Activated T-helper 2 cell treated with anti-CD3 and anti-CD28 coated beads, Interferon-gamma antibody, Interleukin-2, Interleukin-4, amounts not matched to agents 10 μg/mL and 5 μg/mL and 100 μg/mL, durations not matched to agents 14 hours and 24 hours and 36 hours (primary cell): ENCODE measurements around the gene NAXE. TPM values are rescaled to one million over a fixed set of nuclear protein-coding genes. Genes with fewer than 3 reads are reported as not detected.
"Not testable (repeated sequence)": the region's sequence is repeated elsewhere in the genome, so short reads cannot be mapped to it uniquely, and the experiment has no call there.

ENCODE experiments used
- DNase-seq: peaks from one replicate; pipeline ENCODE4 v3.0.0; 2021; ENCODE audit warnings: low spot score
- H3K27ac Mint-ChIP-seq: one replicate; pipeline ENCODE4 v1.8.0; 2021; ENCODE audit warnings: mixed read lengths
- H3K27me3 Mint-ChIP-seq: one replicate; pipeline ENCODE4 v1.8.0; 2021; ENCODE audit warnings: low read depth, mixed read lengths
- H3K36me3 Mint-ChIP-seq: one replicate; pipeline ENCODE4 v1.8.0; 2021; ENCODE audit warnings: low read depth, mixed read lengths
- H3K4me1 Mint-ChIP-seq: one replicate; pipeline ENCODE4 v1.8.0; 2021; ENCODE audit warnings: low read depth, mixed read lengths
- H3K4me3 Mint-ChIP-seq: one replicate; pipeline ENCODE4 v1.8.0; 2021; ENCODE audit warnings: low read depth, mild to moderate bottlenecking, moderate library complexity, mixed read lengths
- H3K9me3 Mint-ChIP-seq: one replicate; pipeline ENCODE4 v1.8.0; 2021; ENCODE audit warnings: mixed read lengths
- intact Hi-C: fragments of 100-400 bp; cut with micrococcal nuclease; formaldehyde crosslinking; loops from one replicate; pipeline ENCODE4 v1.15.1; 2023
- total RNA-seq: library from RNA; stranded (reverse); gene quantifications from 2 replicates; pipeline ENCODE4 v1.2.3, GENCODE V29; 2022

Gene NAXE
- total RNA-seq, 1 donor from 2014 or later, result 76.1 TPM

- Mint-ChIP-seq H3K36me3 (peaks cover 5% of the 10 kb centered on the region), H3K27ac (no peak overlapping the region), H3K27me3 (peaks cover 19% of the 10 kb centered on the region), H3K4me3 (no peak overlapping the region), H3K4me1 (peaks cover 24% of the 10 kb centered on the region), H3K9me3 (no peaks in the 10 kb centered on the region)
- DNase-seq, result no peak
- intact Hi-C loops, result loop anchor here (5.0 kb wide), 2 partner anchors 33 to 72 kb away; partner anchors contain the start of gene MEF2D
Observed at GRCh38 chr1:156574039-156574633, 17.4 kb upstream of the NAXE start.

- DNase-seq, result no peak
- Mint-ChIP-seq H3K36me3 (no peaks in the 10 kb centered on the region), H3K4me3 (no peak overlapping the region), H3K9me3 (no peaks in the 10 kb centered on the region), H3K27me3 (peaks cover 19% of the 10 kb centered on the region), H3K27ac (no peak overlapping the region), H3K4me1 (peaks cover 12% of the 10 kb centered on the region)
- intact Hi-C loops, result no loop called here
Observed at GRCh38 chr1:156577550-156577949, 14.0 kb upstream of the NAXE start.

DNA sequence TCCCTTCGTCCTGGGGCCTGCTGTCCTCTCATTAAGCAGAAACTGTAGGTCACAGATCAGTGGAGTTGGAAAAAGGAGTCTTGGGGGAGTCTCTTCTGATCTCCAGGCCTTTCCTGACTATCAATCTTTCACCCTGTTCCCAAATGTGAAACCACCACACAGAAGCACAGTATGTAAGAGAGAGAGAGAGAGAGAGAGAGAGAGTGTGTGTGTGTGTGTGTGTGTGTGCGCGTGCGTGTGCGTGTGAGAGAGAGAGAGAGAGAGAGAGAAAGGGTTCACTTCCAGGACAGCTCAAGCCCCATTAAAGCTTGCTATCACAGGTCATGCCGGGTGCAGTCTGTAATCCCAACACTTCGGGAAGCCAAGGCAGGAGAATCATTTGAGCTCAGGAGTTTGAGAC lies 13.5 kb upstream of the NAXE start:
- DNase-seq, result no peak
- H3K27ac Mint-ChIP-seq, result no peak overlapping the region
- H3K4me3 Mint-ChIP-seq, result no peak overlapping the region
- intact Hi-C loops, result no loop called here
- H3K9me3 Mint-ChIP-seq, result no peaks in the 10 kb centered on the region
- H3K36me3 Mint-ChIP-seq, result no peaks in the 10 kb centered on the region
- H3K4me1 Mint-ChIP-seq, result peaks cover 7% of the 10 kb centered on the region
- peaks cover 15% of the 10 kb centered on the region for H3K27me3 Mint-ChIP-seq

GRCh38 chr1:156579472-156579871 lies 12.1 kb upstream of the NAXE start, which contains the start of gene TTC24:
TTC24 (plus strand) TSS chr1:156579723; CDS start chr1:156581365, 1,642 bp downstream.
- intact Hi-C loops, result no loop called here
- Mint-ChIP-seq H3K36me3 (no peaks in the 10 kb centered on the region), H3K27me3 (peaks cover 6% of the 10 kb centered on the region), H3K4me1 (peaks cover 8% of the 10 kb centered on the region), H3K9me3 (no peaks in the 10 kb centered on the region), H3K27ac (no peak within 1 kb of the TSS), H3K4me3 (no peak within 1 kb of the TSS)
- DNase-seq, result no peak

DNA sequence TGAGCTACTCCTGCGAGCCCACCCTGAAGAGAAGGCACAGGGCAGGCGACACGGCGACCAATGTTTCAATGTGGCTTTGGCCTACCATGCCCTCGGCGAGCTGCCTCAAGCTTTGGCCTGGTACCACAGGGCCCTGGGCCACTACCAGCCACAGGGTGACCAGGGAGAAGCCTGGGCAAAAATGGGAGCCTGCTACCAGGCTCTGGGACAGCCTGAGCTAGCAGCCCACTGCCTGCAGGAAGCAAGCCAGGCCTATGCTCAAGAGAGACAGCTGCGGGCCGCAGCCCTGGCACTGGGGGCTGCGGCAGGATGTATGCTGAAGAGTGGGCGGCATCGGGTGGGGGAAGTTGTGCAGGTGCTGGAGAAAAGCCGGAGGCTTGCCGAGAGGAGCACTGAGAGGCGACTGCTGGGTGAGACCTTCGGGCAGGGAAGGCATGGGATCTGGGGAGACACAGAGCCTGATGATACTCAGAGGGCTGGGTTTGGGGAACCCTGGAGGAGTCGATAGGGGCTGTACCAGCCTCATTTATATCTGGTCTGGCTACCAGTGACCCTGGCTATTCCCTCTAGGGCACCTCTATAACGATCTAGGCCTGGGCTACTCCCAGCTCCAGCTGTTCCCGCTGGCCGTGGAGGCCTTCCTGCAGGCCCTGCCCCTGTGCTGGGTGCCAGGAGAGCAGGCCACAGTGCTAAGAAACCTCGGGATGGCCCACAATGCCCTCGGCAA lies 9.8 kb upstream of the NAXE start:
- Mint-ChIP-seq H3K27me3 (no peaks in the 10 kb centered on the region), H3K4me3 (peak overlapping the region; percentile 73), H3K27ac (peak overlapping the region; percentile 77), H3K4me1 (peaks cover 8% of the 10 kb centered on the region), H3K36me3 (no peaks in the 10 kb centered on the region), H3K9me3 (no peaks in the 10 kb centered on the region)
- intact Hi-C loops, result no loop called here
- DNase-seq, result no peak

GRCh38 chr1:156582388-156583017 lies 9.1 kb upstream of the NAXE start:
- intact Hi-C loops, result no loop called here
- peaks cover 8% of the 10 kb centered on the region for H3K4me1 Mint-ChIP-seq

DNA sequence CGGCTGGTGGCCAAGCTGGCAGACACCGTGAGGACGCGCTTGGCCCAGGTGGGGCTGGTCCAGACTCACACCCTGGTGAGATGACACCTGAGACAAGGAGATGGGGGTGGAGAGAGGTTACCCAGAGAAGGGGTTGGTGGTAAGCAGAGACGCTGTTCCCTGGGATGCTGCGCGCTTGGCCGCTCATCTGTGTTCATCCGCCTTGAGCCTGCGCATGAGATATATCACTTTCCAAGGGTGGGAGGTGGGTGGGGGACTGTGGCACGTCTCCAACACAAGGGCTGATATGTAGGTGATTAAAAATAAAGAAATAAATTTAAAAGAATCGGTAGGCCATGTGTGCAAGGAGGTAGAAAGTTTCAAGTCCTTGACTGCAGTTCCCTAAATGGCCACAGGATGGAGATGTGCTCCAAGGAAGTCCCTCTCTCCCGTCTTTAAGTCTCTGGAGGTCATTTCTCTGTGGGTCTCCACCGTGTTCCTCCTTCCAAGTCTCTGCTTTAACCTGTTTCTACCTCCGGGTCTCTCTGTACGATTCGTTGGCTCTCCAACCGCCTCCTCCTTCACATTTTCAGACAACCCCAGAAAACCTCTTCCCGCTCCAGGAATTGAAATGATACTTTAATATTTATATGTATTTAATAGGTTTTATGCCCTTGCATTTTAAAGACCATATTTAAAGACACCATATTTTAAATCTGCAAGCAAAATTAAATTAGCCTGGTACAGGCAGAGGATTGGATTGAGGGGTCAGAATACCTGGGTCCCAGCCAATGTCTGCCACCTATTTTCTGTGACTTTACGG lies 7.6 kb upstream of the NAXE start:
- no peak overlapping the region for H3K27ac Mint-ChIP-seq
- peak; percentile 50 for DNase-seq
- intact Hi-C loops, result loop anchor here (1.0 to 2.0 kb wide), 2 partner anchors 17 to 24 kb away; partner anchors contain the start of gene GPATCH4
- H3K4me1 Mint-ChIP-seq, result peaks cover 8% of the 10 kb centered on the region
- H3K4me3 Mint-ChIP-seq, result no peak overlapping the region
- H3K27me3 Mint-ChIP-seq, result no peaks in the 10 kb centered on the region
- H3K36me3 Mint-ChIP-seq, result no peaks in the 10 kb centered on the region
- no peaks in the 10 kb centered on the region for H3K9me3 Mint-ChIP-seq

More at GRCh38 chr1:156582388-156583017, 9.1 kb upstream of the NAXE start:
- Mint-ChIP-seq H3K9me3 (no peaks in the 10 kb centered on the region), H3K27me3 (no peaks in the 10 kb centered on the region), H3K27ac (peak overlapping the region; percentile 77), H3K4me3 (peak overlapping the region; percentile 73), H3K36me3 (no peaks in the 10 kb centered on the region)
- DNase-seq, result no peak

GRCh38 chr1:156584813-156585212 lies 6.8 kb upstream of the NAXE start:
- H3K9me3 Mint-ChIP-seq, result no peaks in the 10 kb centered on the region
- no peaks in the 10 kb centered on the region for H3K27me3 Mint-ChIP-seq
- H3K27ac Mint-ChIP-seq, result no peak overlapping the region
- H3K4me3 Mint-ChIP-seq, result no peak overlapping the region
- intact Hi-C loops, result loop anchor here (1.0 to 2.0 kb wide), 2 partner anchors 16 to 23 kb away; partner anchors contain the start of gene GPATCH4
- DNase-seq, result no peak
- H3K4me1 Mint-ChIP-seq, result peaks cover 8% of the 10 kb centered on the region
- no peaks in the 10 kb centered on the region for H3K36me3 Mint-ChIP-seq

GRCh38 chr1:156586323-156586722 lies 5.3 kb upstream of the NAXE start:
- peaks cover 17% of the 10 kb centered on the region for H3K4me1 Mint-ChIP-seq
- no peak overlapping the region for H3K27ac Mint-ChIP-seq
- no peak overlapping the region for H3K4me3 Mint-ChIP-seq
- no peak for DNase-seq
- no peaks in the 10 kb centered on the region for H3K27me3 Mint-ChIP-seq
- no peaks in the 10 kb centered on the region for H3K9me3 Mint-ChIP-seq
- H3K36me3 Mint-ChIP-seq, result no peaks in the 10 kb centered on the region
- intact Hi-C loops, result no loop called here

DNA sequence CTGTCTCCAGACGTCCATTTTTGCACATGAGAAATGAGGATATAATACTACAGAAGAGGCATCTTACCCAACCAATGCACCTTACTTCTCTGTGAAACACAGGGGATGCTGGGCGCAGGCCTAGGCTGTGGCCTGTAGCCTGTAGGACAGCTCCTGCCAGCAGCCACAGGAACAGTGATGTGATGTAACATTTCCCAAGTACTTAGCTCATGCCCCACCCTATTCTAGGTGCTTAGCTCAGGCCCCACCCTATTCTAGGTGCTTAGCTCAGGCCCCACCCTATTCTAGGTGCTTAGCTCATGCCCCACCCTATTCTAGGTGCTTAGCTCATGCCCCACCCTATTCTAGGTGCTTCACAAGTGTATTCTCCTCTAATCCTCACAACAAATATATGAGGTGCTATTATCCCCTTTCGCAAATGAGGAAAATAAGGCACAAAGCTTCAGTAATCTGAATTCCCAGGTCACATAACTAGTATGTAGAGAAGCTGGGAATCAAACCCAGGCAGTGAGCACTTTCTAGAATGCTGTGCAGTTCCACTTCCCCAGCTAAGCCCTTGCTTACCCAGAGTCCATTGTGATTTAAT lies 4.6 kb upstream of the NAXE start:
- H3K4me3 Mint-ChIP-seq, result no peak overlapping the region
- peaks cover 15% of the 10 kb centered on the region for H3K4me1 Mint-ChIP-seq
- no peaks in the 10 kb centered on the region for H3K36me3 Mint-ChIP-seq

GRCh38 chr1:156587927-156588326 lies 3.6 kb upstream of the NAXE start:
- DNase-seq, H3K9me3 Mint-ChIP-seq, intact Hi-C loops: not testable (repeated sequence)

More for the DNA sequence above, 4.6 kb upstream of the NAXE start:
- DNase-seq, result no peak
- no peak overlapping the region for H3K27ac Mint-ChIP-seq
- H3K27me3 Mint-ChIP-seq, result no peaks in the 10 kb centered on the region
- intact Hi-C loops, result no loop called here
- no peaks in the 10 kb centered on the region for H3K9me3 Mint-ChIP-seq

DNA sequence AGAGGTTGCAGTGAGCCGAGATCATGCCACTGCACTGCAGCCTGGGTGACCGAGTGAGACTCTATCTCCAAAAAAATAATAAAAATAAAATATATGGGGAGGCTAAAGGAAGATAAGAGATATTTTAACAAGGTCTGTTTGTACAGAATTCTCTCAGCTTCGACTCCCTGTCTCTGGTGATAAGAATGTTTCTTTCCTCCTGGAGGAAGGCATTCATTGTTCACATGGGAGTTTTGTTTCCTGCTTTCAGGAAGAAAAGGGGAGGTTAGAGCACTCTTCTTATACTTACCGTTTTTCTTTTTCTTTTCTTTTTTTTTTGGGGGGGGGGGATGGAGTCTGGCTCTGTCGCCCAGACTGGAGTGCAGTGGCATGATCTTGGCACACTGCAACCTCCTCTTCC lies 2.0 kb upstream of the NAXE start:
- intact Hi-C loops, result no loop called here
- H3K27me3 Mint-ChIP-seq, result no peaks in the 10 kb centered on the region
- no peak overlapping the region for H3K27ac Mint-ChIP-seq
- no peak for DNase-seq
- H3K4me1 Mint-ChIP-seq, result peaks cover 19% of the 10 kb centered on the region
- no peak overlapping the region for H3K4me3 Mint-ChIP-seq
- no peaks in the 10 kb centered on the region for H3K9me3 Mint-ChIP-seq
- peaks cover 13% of the 10 kb centered on the region for H3K36me3 Mint-ChIP-seq

More at GRCh38 chr1:156587927-156588326, 3.6 kb upstream of the NAXE start:
- not testable (repeated sequence) for H3K4me3 Mint-ChIP-seq, H3K27ac Mint-ChIP-seq, H3K27me3 Mint-ChIP-seq, H3K36me3 Mint-ChIP-seq
- peaks cover 18% of the 10 kb centered on the region for H3K4me1 Mint-ChIP-seq
